GM23338 (cell line): Measurements from ENCODE around the gene GSDMA.

Experiments used
- CREB1 ChIP-seq: fragments of 250-450 bp; sonication (Bioruptor Pico); IDR thresholded peaks from 2 replicates; pipeline ENCODE4 v1.5.0; 2020; ENCODE audit warnings: low read depth, mild to moderate bottlenecking, moderate library complexity
- ETS1 ChIP-seq: IDR thresholded peaks from 2 replicates; pipeline ENCODE4 v1.6.1; 2016; ENCODE audit warnings: antibody characterized with exemption
- EZH2 ChIP-seq: fragments of 200-600 bp; sonication (generic); IDR thresholded peaks from one replicate; pipeline ENCODE4 v1.8.0; 2017; ENCODE audit warnings: antibody characterized with exemption, mild to moderate bottlenecking, low read depth; ENCODE audit not compliant: unreplicated experiment
- EZH2phosphoT487 ChIP-seq: fragments of 200-600 bp; sonication (generic); IDR thresholded peaks from one replicate; pipeline ENCODE4 v1.8.1; 2018; ENCODE audit warnings: antibody characterized with exemption; ENCODE audit not compliant: unreplicated experiment
- JUNB ChIP-seq: IDR thresholded peaks from one replicate; pipeline ENCODE4 v1.6.1; 2016; ENCODE audit warnings: antibody characterized with exemption; ENCODE audit not compliant: unreplicated experiment
- NANOG ChIP-seq: IDR thresholded peaks from 2 replicates; pipeline ENCODE4 v1.6.1; 2016; ENCODE audit warnings: antibody characterized with exemption, borderline replicate concordance
- POLR2AphosphoS5 ChIP-seq: IDR thresholded peaks from 2 replicates; pipeline ENCODE4 v1.6.1; 2016; ENCODE audit warnings: antibody characterized with exemption, low read depth
- ZNF114 ChIP-seq: fragments of 250-450 bp; sonication (Bioruptor Pico); IDR thresholded peaks from 2 replicates; pipeline ENCODE4 v1.5.0; 2020; ENCODE audit warnings: mild to moderate bottlenecking, moderate library complexity
- ZNF331 ChIP-seq: fragments of 250-450 bp; sonication (Bioruptor Pico); IDR thresholded peaks from 2 replicates; pipeline ENCODE4 v1.5.0; 2020; ENCODE audit warnings: low read depth, mild to moderate bottlenecking, moderate library complexity
- TF ChIP-seq, protein P1 (sequence below), 2 experiments: fragments of 200-600 bp in 1 of 2; sonication (generic) in 1 of 2; conservative IDR thresholded peaks; 2 replicates each; pipeline versions ENCODE4 v1.5.1 to v1.6.1; 2016 to 2017; ENCODE audit warnings: antibody characterized with exemption in 2 of 2, low read depth in 2 of 2, mild to moderate bottlenecking in 2 of 2, moderate library complexity in 1 of 2
- TF ChIP-seq, protein P2 (sequence below): IDR thresholded peaks from one replicate; pipeline ENCODE4 v1.6.1; 2018; ENCODE audit warnings: antibody characterized with exemption; ENCODE audit not compliant: unreplicated experiment
- TF ChIP-seq, protein P3 (sequence below): fragments of 250-450 bp; sonication (Bioruptor Pico); IDR thresholded peaks from 2 replicates; pipeline ENCODE4 v1.5.0; 2020; ENCODE audit warnings: mild to moderate bottlenecking, moderate library complexity

- TF ChIP-seq, protein P1, sequence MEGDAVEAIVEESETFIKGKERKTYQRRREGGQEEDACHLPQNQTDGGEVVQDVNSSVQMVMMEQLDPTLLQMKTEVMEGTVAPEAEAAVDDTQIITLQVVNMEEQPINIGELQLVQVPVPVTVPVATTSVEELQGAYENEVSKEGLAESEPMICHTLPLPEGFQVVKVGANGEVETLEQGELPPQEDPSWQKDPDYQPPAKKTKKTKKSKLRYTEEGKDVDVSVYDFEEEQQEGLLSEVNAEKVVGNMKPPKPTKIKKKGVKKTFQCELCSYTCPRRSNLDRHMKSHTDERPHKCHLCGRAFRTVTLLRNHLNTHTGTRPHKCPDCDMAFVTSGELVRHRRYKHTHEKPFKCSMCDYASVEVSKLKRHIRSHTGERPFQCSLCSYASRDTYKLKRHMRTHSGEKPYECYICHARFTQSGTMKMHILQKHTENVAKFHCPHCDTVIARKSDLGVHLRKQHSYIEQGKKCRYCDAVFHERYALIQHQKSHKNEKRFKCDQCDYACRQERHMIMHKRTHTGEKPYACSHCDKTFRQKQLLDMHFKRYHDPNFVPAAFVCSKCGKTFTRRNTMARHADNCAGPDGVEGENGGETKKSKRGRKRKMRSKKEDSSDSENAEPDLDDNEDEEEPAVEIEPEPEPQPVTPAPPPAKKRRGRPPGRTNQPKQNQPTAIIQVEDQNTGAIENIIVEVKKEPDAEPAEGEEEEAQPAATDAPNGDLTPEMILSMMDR (conservative IDR thresholded peaks at IDR 0.05; ENCODE audit: low read depth in 2 of 2) = peak; percentile 39 to 52
- TF ChIP-seq EZH2phosphoT487 (no peak), POLR2AphosphoS5 (no peak), EZH2 (no peak), CREB1 (CRISPR knock-in tag) (no peak), ZNF331 (CRISPR knock-in tag) (no peak), NANOG (no peak), JUNB (no peak), ETS1 (no peak), ZNF114 (CRISPR knock-in tag) (no peak)
- TF ChIP-seq, protein P2, sequence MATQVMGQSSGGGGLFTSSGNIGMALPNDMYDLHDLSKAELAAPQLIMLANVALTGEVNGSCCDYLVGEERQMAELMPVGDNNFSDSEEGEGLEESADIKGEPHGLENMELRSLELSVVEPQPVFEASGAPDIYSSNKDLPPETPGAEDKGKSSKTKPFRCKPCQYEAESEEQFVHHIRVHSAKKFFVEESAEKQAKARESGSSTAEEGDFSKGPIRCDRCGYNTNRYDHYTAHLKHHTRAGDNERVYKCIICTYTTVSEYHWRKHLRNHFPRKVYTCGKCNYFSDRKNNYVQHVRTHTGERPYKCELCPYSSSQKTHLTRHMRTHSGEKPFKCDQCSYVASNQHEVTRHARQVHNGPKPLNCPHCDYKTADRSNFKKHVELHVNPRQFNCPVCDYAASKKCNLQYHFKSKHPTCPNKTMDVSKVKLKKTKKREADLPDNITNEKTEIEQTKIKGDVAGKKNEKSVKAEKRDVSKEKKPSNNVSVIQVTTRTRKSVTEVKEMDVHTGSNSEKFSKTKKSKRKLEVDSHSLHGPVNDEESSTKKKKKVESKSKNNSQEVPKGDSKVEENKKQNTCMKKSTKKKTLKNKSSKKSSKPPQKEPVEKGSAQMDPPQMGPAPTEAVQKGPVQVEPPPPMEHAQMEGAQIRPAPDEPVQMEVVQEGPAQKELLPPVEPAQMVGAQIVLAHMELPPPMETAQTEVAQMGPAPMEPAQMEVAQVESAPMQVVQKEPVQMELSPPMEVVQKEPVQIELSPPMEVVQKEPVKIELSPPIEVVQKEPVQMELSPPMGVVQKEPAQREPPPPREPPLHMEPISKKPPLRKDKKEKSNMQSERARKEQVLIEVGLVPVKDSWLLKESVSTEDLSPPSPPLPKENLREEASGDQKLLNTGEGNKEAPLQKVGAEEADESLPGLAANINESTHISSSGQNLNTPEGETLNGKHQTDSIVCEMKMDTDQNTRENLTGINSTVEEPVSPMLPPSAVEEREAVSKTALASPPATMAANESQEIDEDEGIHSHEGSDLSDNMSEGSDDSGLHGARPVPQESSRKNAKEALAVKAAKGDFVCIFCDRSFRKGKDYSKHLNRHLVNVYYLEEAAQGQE = no peak
- TF ChIP-seq, protein P3, sequence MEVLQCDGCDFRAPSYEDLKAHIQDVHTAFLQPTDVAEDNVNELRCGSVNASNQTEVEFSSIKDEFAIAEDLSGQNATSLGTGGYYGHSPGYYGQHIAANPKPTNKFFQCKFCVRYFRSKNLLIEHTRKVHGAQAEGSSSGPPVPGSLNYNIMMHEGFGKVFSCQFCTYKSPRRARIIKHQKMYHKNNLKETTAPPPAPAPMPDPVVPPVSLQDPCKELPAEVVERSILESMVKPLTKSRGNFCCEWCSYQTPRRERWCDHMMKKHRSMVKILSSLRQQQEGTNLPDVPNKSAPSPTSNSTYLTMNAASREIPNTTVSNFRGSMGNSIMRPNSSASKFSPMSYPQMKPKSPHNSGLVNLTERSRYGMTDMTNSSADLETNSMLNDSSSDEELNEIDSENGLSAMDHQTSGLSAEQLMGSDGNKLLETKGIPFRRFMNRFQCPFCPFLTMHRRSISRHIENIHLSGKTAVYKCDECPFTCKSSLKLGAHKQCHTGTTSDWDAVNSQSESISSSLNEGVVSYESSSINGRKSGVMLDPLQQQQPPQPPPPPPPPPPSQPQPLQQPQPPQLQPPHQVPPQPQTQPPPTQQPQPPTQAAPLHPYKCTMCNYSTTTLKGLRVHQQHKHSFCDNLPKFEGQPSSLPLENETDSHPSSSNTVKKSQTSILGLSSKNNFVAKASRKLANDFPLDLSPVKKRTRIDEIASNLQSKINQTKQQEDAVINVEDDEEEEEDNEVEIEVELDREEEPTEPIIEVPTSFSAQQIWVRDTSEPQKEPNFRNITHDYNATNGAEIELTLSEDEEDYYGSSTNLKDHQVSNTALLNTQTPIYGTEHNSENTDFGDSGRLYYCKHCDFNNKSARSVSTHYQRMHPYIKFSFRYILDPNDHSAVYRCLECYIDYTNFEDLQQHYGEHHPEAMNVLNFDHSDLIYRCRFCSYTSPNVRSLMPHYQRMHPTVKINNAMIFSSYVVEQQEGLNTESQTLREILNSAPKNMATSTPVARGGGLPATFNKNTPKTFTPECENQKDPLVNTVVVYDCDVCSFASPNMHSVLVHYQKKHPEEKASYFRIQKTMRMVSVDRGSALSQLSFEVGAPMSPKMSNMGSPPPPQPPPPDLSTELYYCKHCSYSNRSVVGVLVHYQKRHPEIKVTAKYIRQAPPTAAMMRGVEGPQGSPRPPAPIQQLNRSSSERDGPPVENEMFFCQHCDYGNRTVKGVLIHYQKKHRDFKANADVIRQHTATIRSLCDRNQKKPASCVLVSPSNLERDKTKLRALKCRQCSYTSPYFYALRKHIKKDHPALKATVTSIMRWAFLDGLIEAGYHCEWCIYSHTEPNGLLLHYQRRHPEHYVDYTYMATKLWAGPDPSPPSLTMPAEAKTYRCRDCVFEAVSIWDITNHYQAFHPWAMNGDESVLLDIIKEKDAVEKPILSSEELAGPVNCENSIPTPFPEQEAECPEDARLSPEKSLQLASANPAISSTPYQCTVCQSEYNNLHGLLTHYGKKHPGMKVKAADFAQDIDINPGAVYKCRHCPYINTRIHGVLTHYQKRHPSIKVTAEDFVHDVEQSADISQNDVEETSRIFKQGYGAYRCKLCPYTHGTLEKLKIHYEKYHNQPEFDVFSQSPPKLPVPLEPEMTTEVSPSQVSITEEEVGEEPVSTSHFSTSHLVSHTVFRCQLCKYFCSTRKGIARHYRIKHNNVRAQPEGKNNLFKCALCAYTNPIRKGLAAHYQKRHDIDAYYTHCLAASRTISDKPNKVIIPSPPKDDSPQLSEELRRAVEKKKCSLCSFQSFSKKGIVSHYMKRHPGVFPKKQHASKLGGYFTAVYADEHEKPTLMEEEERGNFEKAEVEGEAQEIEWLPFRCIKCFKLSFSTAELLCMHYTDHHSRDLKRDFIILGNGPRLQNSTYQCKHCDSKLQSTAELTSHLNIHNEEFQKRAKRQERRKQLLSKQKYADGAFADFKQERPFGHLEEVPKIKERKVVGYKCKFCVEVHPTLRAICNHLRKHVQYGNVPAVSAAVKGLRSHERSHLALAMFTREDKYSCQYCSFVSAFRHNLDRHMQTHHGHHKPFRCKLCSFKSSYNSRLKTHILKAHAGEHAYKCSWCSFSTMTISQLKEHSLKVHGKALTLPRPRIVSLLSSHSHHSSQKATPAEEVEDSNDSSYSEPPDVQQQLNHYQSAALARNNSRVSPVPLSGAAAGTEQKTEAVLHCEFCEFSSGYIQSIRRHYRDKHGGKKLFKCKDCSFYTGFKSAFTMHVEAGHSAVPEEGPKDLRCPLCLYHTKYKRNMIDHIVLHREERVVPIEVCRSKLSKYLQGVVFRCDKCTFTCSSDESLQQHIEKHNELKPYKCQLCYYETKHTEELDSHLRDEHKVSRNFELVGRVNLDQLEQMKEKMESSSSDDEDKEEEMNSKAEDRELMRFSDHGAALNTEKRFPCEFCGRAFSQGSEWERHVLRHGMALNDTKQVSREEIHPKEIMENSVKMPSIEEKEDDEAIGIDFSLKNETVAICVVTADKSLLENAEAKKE = no peak
Observed at GRCh38 chr17:39916918-39917317, 45.9 kb upstream of the GSDMA start.
